Endodermal cell (in vitro differentiated cells): ENCODE data around the gene SART1. TPM values are rescaled to one million over a fixed set of nuclear protein-coding genes. Genes with fewer than 3 reads are reported as not detected.

ENCODE experiments used
- DNase-seq: peaks from one replicate; pipeline ENCODE4 v3.0.0-alpha.2; 2017
- H3K27ac ChIP-seq: 2 replicates; pipeline ENCODE4 v1.5.1; 2013; ENCODE audit warnings: mild to moderate bottlenecking, low read depth, low read length, moderate library complexity
- H3K27me3 ChIP-seq: 2 replicates; pipeline ENCODE4 v1.6.1; 2013; ENCODE audit warnings: mild to moderate bottlenecking, low read length, moderate library complexity; ENCODE audit not compliant: insufficient read depth, control insufficient read depth, poor library complexity, severe bottlenecking
- H3K36me3 ChIP-seq: 2 replicates; pipeline ENCODE4 v1.7.0; 2013; ENCODE audit warnings: mild to moderate bottlenecking, low read length, moderate library complexity; ENCODE audit not compliant: control insufficient read depth, insufficient read depth
- H3K4me1 ChIP-seq: one replicate; pipeline ENCODE4 v1.7.0; 2013; ENCODE audit warnings: low read length; ENCODE audit not compliant: control insufficient read depth, insufficient read depth
- H3K4me3 ChIP-seq: 2 replicates; pipeline ENCODE4 v1.5.1; 2013; ENCODE audit warnings: mild to moderate bottlenecking, low read length, moderate library complexity
- H3K9ac ChIP-seq: 2 replicates; pipeline ENCODE4 v1.6.1; 2013; ENCODE audit warnings: mild to moderate bottlenecking, low read length, moderate library complexity; ENCODE audit not compliant: poor library complexity, severe bottlenecking; ENCODE audit errors: extremely low read depth
- H3K9me3 ChIP-seq: 2 replicates; pipeline ENCODE4 v1.6.1; 2013; ENCODE audit warnings: mild to moderate bottlenecking, low read length, moderate library complexity; ENCODE audit not compliant: control insufficient read depth
- H3K27ac Mint-ChIP-seq: 2 replicates; pipeline ENCODE4 v1.8.0; 2020; ENCODE audit warnings: mixed read lengths
- H3K27me3 Mint-ChIP-seq: 2 replicates; pipeline ENCODE4 v1.8.0; 2021; ENCODE audit warnings: mild to moderate bottlenecking, mixed read lengths; ENCODE audit not compliant: insufficient read depth
- H3K36me3 Mint-ChIP-seq: 2 replicates; pipeline ENCODE4 v1.8.0; 2020; ENCODE audit warnings: low read depth, mixed read lengths
- H3K4me1 Mint-ChIP-seq: 2 replicates; pipeline ENCODE4 v1.8.0; 2020; ENCODE audit warnings: mixed read lengths
- H3K4me3 Mint-ChIP-seq: 2 replicates; pipeline ENCODE4 v1.8.0; 2020; ENCODE audit warnings: mild to moderate bottlenecking, moderate library complexity, mixed read lengths
- H3K9me3 Mint-ChIP-seq: 2 replicates; pipeline ENCODE4 v1.8.0; 2020; ENCODE audit warnings: mild to moderate bottlenecking, mixed read lengths
- CTCF ChIP-seq: fragments of 200-600 bp; sonication (generic); conservative IDR thresholded peaks from 2 replicates; pipeline ENCODE4 v1.5.0; 2021; ENCODE audit warnings: antibody characterized with exemption, mild to moderate bottlenecking
- WGBS, 2 experiments: methylation state at CpG; one replicate each; pipeline versions ENCODE4 v1.1.5 to v1.1.7; 2013; ENCODE audit warnings: missing lambda C conversion rate in 2 of 2, mixed read lengths in 1 of 2; ENCODE audit not compliant: insufficient coverage in 1 of 2, insufficient read length in 1 of 2; 5-methylcytosine and 5-hydroxymethylcytosine counted together
- total RNA-seq, 2 donors: library from RNA; stranded (reverse); fragmentation: NEBNext Ultra II Directional in 1 of 2; extraction: Animal tissue kit (Norgen Biotek cat#: 25700) in 1 of 2; gene quantifications; 2 replicates in 1 of 2; 3 replicates in 1 of 2; pipeline ENCODE4 v1.2.1, GENCODE V29; 2021

SART1 gene
- total RNA-seq, 2 donors from 2014 or later = 50.6 to 52.0 TPM

DNA sequence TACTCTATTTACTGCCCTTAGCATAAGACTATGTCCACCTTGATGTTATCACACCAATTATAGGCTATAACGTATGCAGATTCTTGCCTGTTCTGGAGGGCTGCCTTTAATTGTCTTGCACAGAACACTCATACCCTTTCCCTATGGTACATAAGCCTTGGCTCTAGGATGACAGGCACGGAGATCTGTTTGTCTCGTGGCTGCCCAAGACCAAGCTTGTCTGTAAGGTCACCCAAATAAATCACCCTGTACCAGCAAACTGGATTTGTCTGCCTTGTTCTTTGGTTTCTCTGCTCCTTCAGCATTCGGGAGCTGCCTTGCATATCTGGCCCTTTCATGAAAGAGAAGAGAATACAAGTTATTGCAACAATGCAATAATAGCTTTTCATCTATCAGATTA lies 23.8 kb upstream of the SART1 start:
- Mint-ChIP-seq H3K27ac (no peak overlapping the region), H3K27me3 (peaks cover 5% of the 10 kb centered on the region), H3K9me3 (no peaks in the 10 kb centered on the region), H3K36me3 (no peaks in the 10 kb centered on the region), H3K4me1 (peaks cover 5% of the 10 kb centered on the region), H3K4me3 (no peak overlapping the region)
- no peaks in the 10 kb centered on the region for H3K9me3 ChIP-seq
- H3K36me3 ChIP-seq = no peaks in the 10 kb centered on the region
- H3K4me3 ChIP-seq = no peak overlapping the region
- WGBS, 2 experiments = 76 to 88% methylated on average over 4 of the region's 4 CpGs
- TF ChIP-seq CTCF = no peak
- no peak overlapping the region for H3K27ac ChIP-seq
- no peak for DNase-seq
- H3K27me3 ChIP-seq = no peaks in the 10 kb centered on the region
- H3K4me1 ChIP-seq = no peaks in the 10 kb centered on the region
- H3K9ac ChIP-seq = no peak overlapping the region

- TF ChIP-seq CTCF = no peak
- peaks cover 5% of the 10 kb centered on the region for H3K27me3 Mint-ChIP-seq
- H3K4me3 Mint-ChIP-seq = no peak overlapping the region
- Histone ChIP-seq H3K27ac (no peak overlapping the region), H3K27me3 (no peaks in the 10 kb centered on the region), H3K9ac (no peak overlapping the region), H3K9me3 (no peaks in the 10 kb centered on the region), H3K4me1 (peaks cover 6% of the 10 kb centered on the region), H3K4me3 (no peak overlapping the region), H3K36me3 (no peaks in the 10 kb centered on the region)
- WGBS, 2 experiments = 87 to 89% methylated on average over 9 of the region's 9 CpGs
- no peaks in the 10 kb centered on the region for H3K9me3 Mint-ChIP-seq
- DNase-seq = no peak
- H3K4me1 Mint-ChIP-seq = peaks cover 14% of the 10 kb centered on the region
- H3K36me3 Mint-ChIP-seq = no peaks in the 10 kb centered on the region
- H3K27ac Mint-ChIP-seq = no peak overlapping the region
Measured at GRCh38 chr11:65941720-65942310, 19.7 kb upstream of the SART1 start.

DNA sequence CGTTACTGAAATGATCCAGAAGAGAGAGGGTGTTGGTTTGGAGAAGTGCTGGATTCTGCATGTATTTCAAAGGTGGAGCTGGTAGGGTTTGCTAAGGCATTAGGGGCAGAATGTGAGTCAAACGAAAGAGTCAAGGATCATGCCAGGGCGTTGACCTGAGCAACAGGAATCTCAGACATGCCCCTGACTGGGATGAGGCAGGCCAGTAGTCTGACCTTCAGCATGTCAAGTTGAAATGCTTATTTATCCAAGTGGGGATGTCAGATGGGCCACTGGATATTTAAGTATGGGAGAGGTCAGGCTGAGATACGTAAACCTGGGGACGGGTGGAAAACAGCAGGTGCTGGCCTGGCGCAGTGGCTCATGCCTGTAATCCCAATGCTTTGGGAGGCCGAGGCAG lies 19.0 kb upstream of the SART1 start:
- H3K9ac ChIP-seq = no peak overlapping the region
- TF ChIP-seq CTCF = no peak
- Mint-ChIP-seq H3K4me3 (no peak overlapping the region), H3K36me3 (no peaks in the 10 kb centered on the region), H3K9me3 (no peaks in the 10 kb centered on the region), H3K27me3 (peaks cover 5% of the 10 kb centered on the region), H3K4me1 (peaks cover 17% of the 10 kb centered on the region), H3K27ac (no peak overlapping the region)
- WGBS, 2 experiments = 91 to 95% methylated on average over 3 to 7 of the region's 7 CpGs
- no peaks in the 10 kb centered on the region for H3K9me3 ChIP-seq
- H3K36me3 ChIP-seq = no peaks in the 10 kb centered on the region
- H3K4me1 ChIP-seq = peaks cover 6% of the 10 kb centered on the region
- H3K4me3 ChIP-seq = no peak overlapping the region
- DNase-seq = no peak
- no peaks in the 10 kb centered on the region for H3K27me3 ChIP-seq
- no peak overlapping the region for H3K27ac ChIP-seq
